ENCODE results near the gene PRDM7.

GRCh38 chr16:90020838-90021382 lies 56.2 kb downstream of the PRDM7 start:
- TF ChIP-seq POLR2AphosphoS5 (IDR thresholded peaks at IDR 0.05; ENCODE audit: low read depth, low read length) (no peak), POLR2A (IDR thresholded peaks at IDR 0.05; ENCODE audit: low read depth, low read length) (no peak), TAF1 (IDR thresholded peaks at IDR 0.05; ENCODE audit: low read depth, low read length) (no peak), SPI1 (IDR thresholded peaks at IDR 0.05; ENCODE audit: low read depth, low read length) (no peak)
